ENCODE measurements around the gene PPP6R1.
A peak's percentile ranks its signal among the peaks of the same experiment; 100 is the strongest.
"Not testable (repeated sequence)": the region's sequence is repeated elsewhere in the genome, so short reads cannot be mapped to it uniquely, and the experiment has no call there.

The PPP6R1 gene

DNA sequence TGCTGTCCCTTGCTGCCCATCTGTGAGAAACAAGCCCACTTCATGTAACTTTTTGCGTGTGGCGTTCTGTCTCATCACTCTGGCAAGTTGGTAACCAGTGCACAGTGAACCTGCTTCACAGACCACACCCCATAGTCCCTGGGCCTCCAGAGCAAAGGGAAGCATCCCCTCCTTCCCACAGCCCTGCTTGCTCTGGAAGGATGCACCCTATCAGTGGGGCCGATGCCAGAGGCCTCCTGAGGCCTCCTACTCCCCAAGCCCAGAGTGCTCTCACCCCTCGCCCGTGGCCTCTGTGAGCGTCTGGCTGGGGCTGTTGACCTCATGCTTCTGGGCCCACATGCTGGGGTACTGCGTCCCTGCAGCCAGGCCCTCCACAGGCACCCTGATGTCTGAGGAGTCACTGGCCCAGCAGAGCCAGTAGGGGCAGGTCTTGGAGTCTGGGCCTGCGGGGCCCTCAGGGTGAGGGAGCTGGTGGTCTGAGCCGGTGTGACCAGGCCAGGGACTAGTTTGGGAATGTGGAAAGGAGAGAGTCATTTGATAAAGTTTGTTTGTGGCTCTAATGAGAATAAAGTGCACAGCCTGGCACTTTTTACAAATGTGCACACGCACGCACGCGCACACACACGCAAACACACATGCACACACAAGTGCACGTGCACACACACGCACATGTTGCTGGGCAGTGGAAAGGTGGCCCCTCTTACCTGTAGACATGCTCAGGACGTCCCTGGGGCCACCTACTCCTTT lies 35.4 kb downstream of the PPP6R1 start:
- no peak for DNase-seq

DNA sequence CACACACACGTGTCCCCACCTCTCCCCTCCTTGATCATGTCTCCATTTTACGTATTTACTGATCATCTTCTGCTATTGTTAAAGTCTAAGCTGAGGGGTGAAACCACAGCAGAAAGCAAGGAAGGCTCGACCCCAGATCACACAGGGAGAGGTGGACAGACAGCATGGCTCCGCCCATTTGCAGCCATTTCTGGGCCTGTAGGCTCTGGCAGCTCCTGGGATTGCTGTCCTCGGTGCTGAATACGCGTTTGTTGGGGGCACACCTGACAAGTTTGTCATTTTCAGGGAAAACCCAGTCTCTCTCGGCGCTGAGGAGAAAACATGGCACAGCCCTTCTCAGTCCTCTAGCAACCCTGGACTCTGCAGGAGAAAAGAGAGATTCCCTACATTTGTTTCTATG lies 38.3 kb downstream of the PPP6R1 start:
- no peak for DNase-seq

DNA sequence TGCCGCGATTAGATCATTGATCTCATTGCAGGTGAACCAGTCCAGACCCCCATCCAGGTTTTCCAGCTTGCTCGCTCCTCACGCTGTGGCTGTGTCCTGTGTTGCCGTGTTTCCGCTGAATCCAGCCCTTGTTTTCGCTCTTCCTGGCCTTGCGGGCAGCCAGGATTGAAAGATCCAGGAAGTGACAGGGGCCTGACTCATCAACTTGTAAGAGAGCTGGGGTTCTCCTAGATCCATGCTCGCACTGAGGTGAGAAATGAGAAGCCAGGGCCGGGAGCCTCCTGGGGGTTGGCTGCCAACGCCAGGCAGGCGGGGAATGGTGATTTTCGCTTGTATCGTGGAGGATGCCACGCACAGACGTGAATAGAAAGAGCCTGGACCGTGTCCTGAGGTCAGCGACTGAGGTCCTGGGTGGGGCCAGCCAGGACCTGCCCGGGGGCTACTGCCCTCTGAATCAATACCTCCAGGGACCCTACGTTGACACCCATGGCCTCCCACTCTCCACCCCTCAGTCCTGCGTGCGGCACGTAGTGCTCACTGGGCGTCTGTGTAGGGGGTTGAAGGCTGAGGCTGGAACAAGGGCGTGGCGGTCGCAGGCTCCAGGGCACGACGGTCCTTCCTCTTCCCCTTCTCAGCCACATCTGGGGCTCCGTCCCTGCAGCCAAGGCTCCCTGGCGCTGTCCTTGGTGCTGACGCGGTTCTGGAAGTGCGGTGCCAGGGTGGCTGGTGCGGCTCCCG lies 42.2 kb downstream of the PPP6R1 start:
- DNase-seq = peak; percentile 97

DNA sequence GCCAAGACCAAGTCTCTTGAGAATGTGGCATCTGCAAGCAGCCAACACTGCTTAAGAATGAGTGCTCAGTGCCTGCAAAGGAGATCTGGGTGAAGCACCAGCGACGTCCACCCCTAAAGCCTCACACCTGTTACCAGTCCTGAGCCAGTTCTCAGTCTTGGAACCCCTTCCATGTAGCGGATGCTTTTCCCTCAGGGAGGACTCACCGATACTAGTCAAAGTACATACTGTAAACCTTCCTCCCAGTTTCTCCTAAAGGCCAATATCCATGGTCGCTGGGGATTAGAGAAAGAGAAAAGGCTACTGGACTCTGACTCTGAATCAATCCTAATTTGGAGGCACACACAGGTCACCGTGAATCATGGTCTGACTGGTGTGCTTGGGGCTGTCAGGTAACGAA lies 45.3 kb downstream of the PPP6R1 start:
- DNase-seq = no peak

DNA sequence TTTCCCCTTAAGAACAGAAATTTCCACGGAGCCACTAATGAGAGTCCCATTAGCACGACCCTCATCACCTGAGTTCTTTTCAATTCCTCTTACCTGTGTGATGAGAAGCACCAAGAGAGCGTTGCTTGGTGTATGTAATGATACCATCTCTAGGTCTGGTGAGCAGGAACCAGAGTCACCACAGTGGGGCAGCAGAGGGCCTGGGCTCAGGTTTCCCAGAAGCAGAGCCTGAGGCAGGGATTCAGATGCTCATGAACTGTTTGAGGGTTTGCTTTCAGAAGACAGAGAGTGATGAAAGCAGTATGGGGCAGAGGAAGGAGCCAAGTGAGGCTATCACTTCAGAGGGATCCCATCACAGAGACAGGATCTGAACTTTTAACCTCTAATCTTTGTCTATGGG lies 46.4 kb downstream of the PPP6R1 start:
- DNase-seq = peak; percentile 75

DNA sequence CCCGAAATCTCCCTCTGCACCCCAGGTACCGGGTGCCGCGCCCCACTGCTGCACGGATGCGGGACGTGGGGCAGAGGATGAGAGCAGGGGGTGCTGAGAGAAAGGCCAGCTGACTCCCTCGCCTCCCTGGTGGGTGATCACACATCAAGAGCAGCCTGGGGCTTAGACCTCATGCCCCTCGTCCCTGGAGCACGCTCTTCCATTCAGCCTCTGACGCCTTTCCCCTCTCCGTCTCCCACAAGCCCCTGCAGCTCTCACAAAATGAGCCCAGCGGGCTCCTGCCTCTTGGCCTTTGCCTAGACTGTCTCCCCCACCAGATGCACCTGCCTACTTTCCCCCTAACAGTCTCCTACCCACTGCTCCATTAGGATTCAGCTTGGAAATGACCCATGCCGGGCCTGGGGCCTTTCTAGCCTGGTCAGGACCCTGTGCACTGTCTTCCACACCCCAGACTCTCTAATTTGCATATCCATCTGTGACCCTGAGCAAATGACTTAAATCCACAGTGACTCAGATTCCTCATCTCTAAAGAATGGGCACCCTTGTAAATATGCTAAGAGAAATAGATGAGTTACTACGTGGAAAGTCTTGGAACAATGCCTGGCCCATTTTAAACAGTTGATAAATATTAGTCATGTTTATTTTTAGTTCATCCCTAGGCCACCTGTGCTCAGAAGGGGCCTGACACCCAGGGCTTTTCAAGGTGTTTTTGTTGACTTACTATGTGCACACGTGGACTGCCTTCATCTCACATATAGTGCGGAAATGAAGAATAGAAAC lies 48.9 kb downstream of the PPP6R1 start:
- no peak for DNase-seq

DNA sequence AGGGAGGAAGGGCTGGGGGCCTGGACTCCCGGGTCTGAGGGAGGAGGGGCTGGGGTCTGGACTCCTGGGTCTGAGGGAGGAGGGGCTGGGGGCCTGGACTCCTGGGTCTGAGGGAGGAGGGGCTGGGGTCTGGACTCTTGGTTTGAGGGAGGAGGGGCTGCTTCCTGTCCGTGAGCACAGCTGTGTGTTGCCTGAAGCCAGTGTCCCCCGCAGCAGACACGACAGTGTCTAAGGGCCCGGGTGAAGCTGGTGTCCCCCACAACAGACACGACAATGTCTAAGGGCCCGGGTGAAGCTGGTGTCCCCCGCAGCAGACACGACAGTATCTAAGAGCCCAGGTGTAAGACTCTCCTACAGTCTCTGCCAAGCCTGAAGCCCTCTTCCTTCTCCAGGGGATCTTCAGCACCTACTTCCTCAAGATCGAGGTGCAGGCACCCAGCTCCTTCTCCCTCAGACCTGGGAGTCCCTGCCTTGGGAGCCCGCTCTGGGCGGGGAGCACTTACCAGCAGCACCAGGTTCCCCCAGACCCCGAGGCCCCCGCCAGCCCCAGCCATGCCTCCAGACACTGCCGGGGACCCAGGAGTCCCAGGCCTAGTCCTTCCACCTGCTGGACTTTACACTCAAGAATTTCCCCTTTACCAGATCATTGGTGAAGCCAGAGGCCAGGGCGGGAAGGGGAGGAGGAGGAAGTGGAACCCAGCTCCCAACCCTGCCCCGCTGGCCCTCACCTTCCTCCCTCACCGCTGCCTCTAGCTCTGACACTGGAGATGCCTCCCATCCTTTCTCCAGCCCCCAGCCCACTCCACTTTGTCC lies 49.7 kb downstream of the PPP6R1 start, which contains the start of gene PTPRH:
Gene PTPRH, minus strand, starts transcription at position 622 of the 813 bp plus-strand sequence. Its CDS starts 68 bp downstream, at position 554.
- DNase-seq = no peak

DNA sequence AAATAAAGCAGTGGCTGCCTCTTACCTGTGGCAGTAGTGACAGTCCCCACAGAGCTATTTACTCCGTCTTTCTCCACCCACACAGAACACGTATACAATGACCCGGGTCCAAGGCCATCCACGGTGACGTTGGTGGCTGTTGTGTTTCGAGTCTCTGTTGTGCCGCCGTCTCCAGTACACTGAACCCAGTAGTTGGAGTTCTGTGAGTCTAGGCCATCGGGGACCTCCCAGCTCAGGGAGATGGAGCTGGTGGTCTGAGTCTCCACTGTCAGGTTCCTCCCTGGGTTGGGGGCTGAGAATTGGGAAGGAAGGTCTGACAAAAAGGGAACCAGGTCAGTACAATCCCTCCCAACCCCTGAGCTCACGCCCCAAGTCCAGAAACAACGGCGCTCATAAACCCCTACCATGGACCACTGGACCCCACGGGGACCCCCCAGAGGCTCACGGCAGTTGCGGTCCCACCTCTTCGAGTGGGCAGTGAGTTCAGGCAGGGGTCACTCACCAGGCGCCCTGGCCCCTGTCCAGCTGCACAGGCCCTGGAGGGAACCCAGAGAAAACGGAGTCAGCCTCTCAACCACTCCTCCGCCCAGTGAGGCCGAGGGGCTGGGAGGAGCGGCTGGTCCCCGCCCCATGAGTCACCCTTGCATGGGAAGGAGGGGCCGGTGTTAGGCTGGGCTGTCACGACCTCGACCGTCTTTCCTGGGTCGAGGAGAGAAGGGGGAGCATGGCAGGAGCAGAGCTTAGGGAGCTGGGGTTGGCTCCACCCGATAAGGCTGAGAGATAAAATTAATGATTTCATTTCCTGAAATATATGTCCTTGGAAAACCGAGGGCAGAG lies 51.9 kb downstream of the PPP6R1 start:
- DNase-seq = no peak

DNA sequence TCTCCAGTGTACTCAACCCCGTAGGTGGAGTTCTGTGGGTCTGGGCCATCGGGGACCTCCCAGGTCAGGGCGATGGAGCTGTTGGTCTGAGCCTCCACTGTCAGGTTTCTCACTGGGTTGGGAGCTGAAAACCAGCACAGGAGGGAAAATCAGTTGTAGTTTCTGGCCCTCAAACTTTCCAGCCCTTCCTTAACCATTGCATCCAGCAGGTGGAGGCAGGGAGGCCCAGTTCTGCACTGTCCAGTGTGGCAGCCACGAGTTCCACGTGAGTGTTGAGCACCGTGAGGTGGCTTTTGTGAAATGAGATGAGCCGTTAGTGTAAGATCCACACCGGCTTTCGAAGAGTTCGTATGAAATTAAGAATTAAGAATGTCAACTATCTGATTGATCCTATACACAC lies 56.6 kb downstream of the PPP6R1 start:
- not testable (repeated sequence) for DNase-seq

DNA sequence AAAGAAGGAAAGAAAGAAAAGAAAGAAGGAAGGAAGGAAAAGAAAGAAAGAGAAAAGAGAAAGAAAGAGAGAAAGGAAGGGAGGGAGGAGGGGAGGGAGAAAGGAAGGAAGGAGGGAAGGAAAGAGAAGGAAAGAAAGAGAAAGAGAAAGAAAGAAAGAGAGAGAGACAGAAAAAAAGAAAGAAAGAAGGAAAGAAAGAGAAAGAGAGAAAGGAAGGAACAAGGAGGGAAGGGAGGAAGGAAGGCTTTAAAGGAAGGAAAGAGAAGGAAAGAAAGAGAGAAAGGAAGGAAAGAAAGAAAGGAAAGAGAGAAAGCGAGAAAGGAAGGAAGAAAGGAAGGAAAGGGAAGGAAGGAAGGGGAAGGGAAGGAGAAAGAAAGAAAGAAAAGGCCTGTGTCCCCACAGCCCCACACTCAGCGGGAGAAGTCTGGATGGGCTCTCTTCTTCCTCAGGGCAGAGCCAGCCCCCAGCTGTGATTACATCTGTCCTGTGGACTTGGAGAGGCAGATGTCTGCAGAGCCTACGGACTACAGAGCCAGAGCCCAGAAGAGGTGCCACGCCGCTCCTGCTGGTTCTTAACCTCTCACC lies 59.1 kb downstream of the PPP6R1 start:
- no peak for DNase-seq

DNA sequence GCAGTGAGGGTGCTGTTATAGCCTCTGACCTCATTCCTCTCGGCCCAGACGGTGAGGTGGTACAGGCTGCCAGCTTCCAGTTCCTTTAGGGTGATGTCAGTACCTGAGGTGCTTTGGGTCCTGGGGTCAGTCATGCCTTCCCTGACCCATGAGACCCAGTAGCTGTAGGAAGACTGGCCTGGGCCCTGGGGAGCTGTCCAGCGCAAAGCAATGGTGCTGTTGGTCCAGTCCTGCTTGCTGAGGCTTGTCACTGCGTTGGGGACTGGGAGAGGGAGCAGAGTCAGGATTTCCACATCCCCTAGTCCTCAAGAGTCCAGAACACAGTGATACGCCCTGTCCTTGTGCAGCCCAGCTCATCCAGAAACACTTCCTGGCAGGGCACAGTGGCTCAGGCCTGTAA lies 60.2 kb downstream of the PPP6R1 start:
- no peak for DNase-seq

DNA sequence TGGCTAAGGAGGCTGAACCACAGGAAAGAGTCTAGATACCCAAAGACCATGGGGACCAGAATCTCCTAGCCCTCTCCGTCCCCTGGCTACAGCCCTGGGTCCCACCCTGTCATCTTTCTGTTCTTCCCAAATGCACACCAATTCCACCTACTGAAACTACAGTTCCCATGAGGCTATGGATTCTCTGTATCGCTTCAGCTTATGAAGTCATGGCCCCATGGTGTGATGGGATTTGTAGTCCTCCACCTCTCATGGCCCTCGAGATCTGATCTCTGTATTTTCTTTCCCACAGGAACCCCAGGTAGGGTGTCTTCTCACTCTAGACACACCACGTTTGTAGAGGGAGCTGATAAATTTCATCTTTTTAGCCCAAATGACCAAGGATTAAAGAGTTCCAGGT lies 61.3 kb downstream of the PPP6R1 start:
- no peak for DNase-seq

DNA sequence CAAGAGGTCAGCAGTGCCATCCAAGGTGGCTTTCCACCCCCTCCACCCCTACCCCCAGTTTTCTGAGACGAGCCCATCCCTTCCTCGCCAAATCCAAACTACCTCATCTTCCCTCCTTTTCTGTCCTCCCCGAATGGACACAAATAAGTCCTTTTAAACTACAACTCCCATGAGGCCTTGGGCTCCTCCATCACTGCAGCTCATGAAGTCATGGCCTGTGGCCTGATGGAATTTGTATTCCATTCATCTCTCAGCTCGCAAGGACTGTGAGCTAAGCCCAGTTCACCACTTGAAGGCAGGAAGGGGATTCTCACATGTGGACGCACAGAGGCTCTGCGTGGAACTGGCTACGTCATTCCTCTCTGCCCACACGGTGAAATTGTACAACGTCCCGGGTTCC lies 62.0 kb downstream of the PPP6R1 start:
- no peak for DNase-seq

DNA sequence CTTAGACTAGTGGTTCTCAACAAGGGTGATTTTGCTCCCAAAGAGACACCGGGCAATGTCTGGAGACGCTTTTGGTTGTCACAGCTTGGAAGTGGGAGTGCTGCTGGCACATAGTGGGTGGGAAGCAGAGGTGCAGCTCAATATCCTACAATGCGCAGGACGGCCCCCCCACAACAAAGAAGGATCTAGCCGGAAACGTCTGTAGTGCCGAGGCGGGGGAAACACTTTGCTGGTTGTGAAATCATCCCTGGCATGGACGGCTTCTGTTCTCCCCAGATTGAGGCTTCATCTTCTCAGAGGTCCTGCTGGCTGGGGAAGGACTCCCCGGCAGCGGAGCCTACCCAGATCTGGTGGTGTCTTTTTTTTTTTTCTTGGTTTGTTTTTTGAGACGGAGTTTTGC lies 65.3 kb downstream of the PPP6R1 start:
- no peak for DNase-seq

DNA sequence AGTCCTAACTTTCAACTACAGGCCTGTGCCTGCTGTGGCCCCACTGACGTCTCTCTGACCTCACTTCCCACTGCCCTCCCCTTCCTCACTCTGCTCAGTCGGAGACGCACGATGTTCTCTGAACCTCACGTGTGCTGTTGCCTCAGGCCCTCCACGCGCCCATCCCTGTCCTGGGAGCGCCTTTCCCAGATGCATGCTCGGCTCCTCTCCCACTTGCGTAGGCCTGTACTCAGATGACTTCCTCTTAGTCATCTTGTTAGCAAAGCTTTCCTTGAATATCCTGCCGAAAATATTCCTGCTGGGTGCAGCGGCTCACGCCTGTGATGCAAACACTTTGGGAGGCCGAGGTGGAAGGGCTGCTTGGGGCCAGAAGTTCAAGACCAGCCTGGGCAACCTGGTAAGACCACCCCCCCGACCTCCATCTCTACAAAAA lies 69.4 kb downstream of the PPP6R1 start:
- DNase-seq = no peak

DNA sequence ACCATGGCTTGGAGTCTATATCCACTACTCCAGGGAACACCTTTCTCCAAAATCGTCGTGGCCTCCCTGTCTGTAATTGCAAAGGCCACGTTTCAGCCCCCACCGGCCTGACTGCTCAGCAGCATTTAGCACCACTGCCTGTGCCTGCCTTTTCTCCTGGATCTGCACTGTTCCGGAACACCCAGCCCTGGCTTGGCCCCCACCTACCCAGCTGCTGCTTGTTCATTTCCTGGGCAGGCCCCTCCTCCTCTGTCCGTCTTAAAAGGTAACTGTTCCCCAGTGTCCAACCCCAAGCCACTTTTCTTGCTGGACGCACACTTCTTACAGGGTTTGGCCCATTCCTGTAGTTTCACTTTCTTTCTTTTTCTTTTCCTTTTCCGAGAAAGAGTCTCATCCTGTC lies 70.2 kb downstream of the PPP6R1 start:
- no peak for DNase-seq

DNA sequence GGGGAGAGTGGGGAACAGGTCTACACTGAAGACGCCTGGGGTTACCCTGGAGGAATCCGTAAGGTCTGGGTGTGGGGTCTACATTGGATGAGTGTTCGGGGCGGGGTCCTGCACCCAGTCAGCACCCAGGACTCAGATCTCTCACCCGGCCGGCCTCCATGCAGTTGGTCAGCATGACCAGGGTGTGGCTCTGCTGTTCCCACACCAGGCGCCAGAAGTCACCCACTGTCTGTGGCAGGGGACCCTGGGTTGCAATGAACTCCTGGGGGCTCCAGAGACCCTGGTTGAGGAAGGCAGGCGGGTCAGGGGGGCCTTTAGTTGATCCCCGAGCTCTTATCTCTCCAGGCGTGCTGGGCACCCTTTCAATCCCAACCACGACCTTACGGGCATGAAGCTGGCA lies 72.7 kb downstream of the PPP6R1 start:
- DNase-seq = no peak

DNA sequence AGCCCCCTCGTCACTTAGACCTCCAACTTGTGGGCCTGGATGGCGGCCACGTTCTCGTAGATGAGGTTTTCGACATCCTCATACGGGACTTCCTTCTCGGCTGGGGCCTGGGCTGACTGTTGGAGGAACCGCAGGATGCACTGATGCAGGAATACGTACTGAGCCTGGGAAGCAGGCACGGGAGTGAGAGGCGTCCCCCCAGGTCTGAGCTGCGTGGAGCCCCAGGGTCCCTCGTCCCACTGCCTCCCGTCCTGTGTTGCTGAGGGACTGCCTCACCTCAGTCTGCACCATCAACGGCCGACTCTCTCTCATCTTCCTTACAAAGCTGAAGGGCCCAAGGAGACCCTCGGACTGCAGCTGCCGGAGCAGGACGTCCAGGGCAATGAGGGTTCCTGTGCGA lies 77.1 kb downstream of the PPP6R1 start:
- no peak for DNase-seq
